Body of pancreas (tissue), 4 donors: ENCODE data around the gene ZFP36L2.

Source experiments
- CTCF ChIP-seq, 7 experiments: fragments of 450-650 bp in 4 of 7; fragments of 200-600 bp in 3 of 7; sonication (generic) in 3 of 7; IDR thresholded peaks; one replicate each; pipeline ENCODE4 v1.5.1; 2016 to 2019; ENCODE audit warnings: antibody characterized with exemption in 7 of 7
- POLR2A ChIP-seq, 3 donors: fragments of 450-650 bp; IDR thresholded peaks; one replicate each; pipeline ENCODE4 v1.6.1; 2016; ENCODE audit warnings: antibody characterized with exemption in 3 of 3, mild to moderate bottlenecking in 2 of 3

DNA sequence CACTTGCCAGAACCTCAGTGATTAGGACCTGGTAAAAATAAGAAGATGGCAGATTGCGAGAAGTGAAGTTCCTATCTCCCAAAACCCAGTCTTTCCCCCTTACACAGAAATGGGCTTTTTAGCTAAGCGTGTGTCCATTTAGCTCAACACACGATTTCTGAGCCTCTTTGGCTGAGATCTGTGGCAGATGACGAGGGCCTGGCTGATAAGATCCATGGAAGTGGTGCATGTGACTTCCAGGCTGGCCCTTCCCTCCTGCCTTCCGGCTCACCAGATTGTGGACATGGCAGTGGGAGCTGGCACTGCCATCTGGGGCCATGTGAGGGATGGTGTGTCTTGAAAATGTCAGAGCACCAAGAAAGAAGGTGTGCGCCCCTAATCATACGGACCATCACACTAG is 41.0 kb upstream of the ZFP36L2 start:
- TF ChIP-seq POLR2A (IDR thresholded peaks at IDR 0.05) (no peak), CTCF (IDR thresholded peaks at IDR 0.05) (no peak)
